Activated T-cell treated with anti-CD3 and anti-CD28 coated beads for 4 hours (primary cell): ENCODE measurements around the gene PIK3R1.

Experiments used
- DNase-seq: peaks from one replicate; pipeline ENCODE4 v3.0.0-alpha.2; 2020

The PIK3R1 gene

DNA sequence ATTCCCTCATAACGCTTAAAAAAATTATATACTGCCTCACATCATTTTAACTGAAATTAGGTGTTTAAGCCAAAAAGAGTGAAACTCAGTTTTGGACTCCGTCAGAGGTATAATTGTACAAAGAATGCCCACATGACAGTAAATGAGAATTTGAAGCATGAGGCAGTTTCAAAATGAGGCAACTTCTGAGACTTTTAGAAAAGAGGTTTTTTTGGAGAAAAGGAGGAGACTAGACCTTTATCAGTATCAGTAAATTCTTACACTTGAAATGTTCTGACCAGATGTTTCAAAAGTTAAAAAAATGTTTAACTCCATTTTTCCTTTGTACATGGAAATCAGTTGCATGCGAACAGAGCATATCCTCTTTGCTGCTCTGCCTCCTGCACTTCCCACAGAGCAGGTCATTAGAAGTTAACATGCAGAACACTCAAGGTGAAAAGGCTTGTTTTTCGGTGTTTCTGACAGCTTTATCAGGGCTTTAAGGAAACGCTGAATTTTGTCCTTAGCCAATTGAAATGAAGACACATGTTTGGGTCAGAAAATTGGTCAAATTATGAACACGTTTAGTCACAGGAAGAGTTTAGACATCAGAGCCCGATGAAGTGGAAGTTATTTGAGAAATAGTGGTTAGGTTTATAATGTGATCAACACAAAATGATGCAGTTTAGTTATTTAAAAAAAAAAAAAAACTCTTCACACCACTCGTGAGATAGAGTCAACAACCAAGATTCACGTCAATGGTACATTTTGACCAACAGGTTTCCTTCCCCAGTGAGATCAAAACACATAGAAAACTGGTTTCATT lies 59.5 kb downstream of the PIK3R1 start:
- DNase-seq, result no peak

- DNase-seq, result no peak
These were observed 61.2 kb downstream of the PIK3R1 start for GRCh38 chr5:68276740-68277139.

- no peak for DNase-seq
These were observed 61.9 kb downstream of the PIK3R1 start for GRCh38 chr5:68277431-68277830.

DNA sequence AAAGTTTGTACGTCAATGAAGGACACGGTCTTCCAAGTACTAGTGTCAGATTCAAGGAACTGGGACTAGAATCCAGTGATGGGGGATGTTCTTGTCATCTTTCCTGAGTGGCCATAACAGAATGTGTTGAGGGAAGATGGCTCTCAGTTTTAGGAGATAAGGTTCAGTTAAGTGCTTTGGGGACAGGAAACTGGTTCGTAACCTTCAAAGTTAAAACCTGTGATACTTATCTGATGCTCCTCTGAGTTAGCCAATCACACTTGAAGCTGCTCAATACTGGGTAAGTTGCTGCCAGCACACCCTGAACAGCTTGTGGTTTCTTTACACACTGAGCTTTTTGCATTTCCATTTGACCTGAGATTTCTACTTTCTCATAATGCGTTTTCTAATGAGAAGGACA lies 64.4 kb downstream of the PIK3R1 start:
- no peak for DNase-seq

DNA sequence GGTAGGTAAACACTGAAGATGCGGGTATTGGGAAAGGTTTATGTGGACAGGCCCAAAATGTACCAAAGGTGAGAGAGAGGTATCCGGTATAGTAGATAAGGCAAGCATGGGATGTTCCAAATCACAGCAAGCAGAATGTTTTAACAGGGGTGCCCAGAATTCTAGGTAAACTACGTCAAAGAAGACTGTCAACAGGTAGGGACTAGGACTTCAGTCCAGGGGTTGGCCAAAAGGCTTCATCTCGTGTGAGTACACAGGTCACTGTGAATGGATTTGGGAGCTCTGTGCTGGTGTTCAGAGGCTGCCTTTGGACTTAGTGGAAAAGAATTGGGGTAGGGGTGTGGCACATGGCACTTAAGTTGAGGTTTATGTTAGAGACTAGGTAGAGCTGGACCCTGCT lies 66.4 kb downstream of the PIK3R1 start:
- no peak for DNase-seq

DNA sequence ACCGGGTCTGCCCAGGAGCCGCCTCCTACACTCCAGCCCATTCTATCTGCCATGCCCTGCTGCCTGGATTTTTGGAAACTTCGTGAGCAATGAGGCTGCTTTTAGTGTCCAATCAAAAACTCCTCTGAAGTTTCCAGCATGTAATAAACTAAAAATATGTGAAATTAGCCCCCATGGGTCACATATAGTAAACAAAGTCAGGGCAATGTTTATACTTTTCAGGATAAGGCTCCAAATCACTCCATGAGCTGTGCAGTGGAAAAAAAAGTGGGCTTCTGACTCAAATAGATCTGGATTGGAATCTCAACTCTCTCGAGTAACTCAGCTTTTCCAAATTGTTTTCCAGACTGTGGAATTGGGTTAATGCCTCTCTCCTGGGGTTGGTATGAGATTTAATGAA lies 68.2 kb downstream of the PIK3R1 start:
- no peak for DNase-seq

DNA sequence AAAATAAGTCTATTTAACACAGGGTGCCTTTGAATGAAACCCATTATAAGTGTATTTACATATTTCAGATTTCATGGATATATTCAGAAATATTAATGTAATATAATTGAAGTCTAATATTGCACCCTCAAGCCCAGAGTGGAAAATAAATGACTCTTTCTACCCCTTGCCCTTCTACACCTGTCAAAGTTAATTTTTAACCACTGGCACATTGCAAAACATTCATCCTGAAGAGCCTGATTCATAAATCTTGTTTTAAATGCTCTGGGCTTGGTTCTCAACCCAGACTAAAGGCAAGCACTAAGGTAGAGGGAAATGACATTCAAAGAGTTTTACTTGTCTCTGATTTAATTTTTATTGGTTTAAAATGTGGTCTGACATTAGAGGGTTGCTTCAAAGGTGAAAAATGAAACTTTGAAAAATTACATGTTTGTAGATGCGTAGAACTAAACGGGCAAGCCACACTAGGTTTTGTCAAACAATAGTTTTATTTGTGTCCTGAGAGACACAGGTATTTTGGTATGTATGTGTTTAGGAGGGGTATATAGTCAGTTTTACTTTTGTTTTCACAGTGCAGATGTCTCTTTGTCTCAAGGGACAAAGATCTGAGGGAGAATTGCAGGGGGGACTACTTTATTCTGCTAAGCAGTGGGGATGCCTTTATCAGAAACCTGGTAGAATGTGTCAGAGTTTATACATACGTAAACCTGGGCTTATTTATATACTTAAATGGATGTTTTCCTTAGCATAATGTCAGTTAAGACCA lies 69.7 kb downstream of the PIK3R1 start:
- no peak for DNase-seq

DNA sequence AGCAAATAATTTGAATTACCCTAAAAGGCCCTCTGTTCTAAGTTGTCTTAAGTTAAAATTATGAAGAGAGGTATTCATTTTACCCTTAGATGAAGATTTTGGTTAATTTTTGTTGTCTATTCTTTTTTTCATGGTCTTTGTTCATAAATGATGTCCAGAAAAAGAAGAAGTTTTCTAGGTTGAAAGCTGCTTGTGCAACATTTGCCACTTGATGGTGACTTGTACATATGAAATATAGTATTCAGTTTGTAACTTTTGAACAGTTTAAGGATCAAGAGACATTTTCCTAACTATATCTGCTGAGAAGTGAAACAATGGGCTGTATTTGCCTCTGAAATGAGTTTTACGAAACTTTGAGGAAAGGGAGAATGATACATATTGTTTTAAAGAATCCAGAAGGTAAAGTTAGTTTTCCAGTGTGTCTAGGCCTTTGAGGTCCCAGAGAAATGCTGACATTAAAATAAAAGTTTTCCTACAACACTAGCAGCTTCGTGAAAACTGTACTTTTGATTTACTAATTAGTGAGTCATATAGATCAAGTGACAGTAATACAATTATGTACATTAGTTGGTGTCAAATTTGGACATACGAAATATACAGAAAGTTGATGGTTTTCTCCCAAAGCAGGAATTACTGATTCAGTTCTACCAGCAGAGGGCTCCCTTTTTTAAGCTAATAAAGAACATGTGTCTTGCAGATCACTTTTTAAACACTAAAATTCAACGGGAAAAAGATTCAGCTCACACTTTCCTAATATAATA lies 70.5 kb downstream of the PIK3R1 start:
- no peak for DNase-seq

DNA sequence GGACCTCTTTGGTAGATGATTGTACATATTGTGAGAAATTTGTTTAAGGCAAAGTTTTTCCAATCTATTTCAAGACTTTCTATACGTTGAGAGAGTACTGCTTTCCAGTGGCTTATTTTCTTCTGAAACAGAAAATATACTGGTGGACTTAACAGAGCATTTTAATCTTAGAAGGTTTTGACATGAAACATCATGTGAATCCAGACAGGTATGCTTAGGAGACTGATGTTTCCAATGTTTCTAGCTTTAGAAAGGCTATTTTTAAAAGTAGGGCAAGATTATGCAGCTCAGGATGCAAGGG lies 71.0 kb downstream of the PIK3R1 start:
- DNase-seq, result no peak

DNA sequence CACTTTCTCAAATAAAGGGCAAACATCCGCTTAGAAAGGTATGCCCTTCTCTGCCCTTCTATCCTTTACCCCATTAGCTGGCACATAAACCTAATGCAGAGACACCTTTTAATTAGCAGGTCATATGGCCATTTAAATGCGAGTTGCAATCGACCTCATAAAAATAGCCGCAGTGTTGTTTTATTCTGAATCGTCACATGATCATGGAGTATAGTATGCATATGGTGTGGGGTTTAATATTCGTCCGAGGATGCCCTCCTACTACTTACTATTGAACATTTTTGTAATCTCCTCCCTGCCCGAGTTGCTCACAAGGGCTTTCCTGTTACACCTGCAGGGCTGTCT lies 72.0 kb downstream of the PIK3R1 start:
- DNase-seq, result no peak

DNA sequence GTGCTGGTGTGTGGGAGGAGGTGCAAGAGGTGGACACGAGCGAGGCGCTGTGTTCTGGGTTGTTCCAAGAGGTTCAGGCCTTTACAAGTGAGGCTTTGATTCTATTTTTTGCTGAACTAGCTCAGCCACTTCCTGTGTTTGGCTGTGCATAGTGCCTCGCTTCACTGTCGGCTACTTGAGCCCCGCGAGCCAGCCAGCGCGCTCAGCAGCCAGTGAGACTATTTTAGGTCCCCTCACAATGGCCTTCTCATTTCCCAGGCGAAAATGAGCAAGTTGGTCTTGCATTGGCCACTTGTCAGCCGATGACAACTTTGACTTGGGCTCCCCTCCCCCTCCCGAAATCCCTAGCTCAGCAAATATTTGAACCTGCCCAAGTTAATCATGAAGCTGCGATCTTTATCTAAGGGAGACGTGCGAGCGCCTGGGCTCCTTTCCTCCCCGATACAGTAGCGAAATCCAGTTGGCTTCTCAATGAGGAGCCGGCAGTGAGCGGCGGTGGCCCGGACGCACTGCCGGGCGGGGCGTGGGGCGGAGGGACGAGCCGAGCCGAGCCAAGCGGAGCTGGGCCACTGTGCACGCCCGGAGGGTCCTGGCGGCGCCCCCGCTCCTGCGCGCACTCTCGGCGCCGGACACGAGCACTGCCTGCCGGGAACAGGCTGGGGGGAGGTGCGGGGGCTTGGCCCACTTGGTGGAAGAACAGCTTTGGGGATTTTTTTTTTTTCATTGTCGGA lies 72.6 kb downstream of the PIK3R1 start:
- DNase-seq, result peak; percentile 22

DNA sequence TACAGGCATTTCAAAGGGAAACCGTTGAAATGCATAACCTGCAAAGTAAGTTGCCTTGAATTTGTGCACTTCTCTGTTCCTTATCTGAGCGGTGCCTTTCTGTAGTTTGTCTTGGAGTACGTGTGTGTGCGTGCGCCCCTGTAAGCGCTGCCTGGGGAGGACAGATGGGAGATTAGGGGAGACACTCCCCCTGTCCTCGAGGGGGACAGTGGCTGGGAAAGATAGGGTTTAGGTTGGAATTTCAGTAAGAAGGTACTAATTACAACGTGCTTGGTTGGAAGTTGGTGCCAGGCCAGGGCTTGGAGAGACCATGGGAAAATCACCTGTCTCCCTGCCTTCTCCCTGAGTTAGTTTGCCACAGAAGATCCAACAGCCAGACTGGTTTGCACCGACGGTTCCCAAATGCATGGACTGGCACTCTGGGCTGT lies 73.2 kb downstream of the PIK3R1 start:
- no peak for DNase-seq

DNA sequence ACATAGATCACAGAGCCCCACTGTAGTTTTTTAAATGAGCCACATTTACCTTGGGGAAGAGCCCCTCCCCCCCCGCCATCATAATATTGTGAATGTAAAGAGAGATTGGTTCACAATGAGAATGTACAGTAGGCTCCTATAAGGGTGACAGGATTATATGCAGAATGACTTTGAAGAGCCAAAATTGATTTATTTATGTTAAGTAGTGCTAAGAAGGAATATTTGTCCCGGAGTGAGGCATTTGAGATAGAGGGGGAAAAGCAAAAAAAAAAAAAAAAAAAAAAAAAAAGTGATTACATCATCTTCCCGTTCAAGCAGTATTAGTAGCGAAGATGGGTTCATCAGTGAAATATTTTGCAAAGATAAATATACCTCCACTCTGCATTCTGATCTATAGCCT lies 73.9 kb downstream of the PIK3R1 start:
- no peak for DNase-seq

DNA sequence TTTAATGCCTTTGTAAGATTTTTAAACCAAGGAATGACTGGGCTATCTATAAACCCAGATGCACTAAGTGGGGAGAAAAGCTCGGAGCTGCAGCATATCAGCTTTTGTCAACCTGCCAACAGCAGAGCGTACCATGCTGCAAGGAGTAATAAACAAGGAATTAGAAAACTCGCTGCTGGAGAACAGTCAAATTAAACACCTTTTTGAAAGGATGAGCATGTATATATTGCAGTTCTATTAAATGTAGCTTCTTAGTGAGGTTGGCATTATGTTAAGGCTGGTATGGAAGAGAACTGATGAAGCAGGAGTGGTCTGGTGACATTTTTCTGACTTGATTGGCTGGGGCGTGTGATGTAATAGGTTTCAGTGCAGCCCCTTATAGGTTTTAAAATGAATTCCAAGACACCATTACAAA lies 74.7 kb downstream of the PIK3R1 start:
- DNase-seq, result no peak

GRCh38 chr5:68290847-68291246 lies 75.3 kb downstream of the PIK3R1 start:
- no peak for DNase-seq

DNA sequence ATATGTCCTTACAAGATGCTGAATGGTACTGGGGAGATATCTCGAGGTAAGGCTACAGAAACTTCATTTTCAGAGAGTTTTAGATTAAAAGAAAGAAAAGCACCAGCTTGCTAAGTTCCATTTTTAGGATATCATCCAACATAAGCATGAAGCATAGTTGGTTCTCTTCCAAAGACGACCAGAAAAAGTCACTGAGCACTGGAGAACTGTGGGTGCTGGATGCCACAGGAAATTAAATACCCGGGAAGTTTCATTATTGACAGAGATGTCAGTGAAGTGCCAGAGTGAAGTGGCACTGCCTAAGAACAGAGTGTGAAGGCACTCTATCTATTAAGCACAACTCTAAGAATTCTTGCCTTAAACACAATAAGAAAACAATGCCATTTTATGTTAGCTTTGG lies 76.8 kb downstream of the PIK3R1 start:
- DNase-seq, result no peak

DNA sequence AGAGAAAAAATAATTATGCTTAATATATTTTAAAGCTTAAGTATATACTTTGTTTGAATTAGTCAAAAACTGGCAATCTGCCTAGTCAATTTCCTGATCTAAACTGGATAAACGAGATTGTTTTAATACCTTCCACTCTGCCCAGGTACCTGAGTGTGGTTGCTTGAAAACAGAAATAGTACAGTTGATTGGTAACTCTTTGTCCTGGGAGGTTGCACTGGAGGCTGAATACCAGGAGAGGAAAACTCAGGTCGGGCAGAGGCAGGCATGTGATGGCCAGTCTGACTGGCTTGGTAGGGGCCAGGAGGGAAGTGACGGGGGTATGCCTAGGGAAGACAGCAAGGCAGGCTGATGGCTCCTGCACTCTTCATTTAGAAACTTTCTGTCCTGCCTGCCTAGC lies 80.2 kb downstream of the PIK3R1 start:
- no peak for DNase-seq

GRCh38 chr5:68296895-68297294 lies 81.3 kb downstream of the PIK3R1 start:
- DNase-seq, result no peak

GRCh38 chr5:68297656-68298055 lies 82.1 kb downstream of the PIK3R1 start:
- no peak for DNase-seq

GRCh38 chr5:68298479-68298878 lies 82.9 kb downstream of the PIK3R1 start:
- no peak for DNase-seq

GRCh38 chr5:68299105-68299504 lies 83.5 kb downstream of the PIK3R1 start:
- no peak for DNase-seq

DNA sequence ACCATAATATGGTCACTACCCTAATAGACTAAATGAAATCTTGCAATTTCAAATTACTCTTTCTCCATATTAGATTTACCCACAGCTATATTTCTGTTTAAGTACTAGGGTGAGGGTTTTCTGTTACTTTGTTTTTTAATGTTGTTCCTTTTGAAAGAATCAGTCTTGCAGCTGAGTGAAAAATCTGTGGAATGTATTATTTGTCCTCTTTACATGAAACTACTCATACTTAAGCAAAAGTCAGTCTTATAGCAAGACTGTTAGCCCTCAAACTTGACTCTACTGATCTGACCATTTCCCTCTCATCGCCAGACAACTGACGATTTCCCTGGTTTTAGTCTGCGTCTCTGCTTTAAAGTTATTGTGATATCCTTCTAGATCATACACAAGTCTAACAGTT lies 84.0 kb downstream of the PIK3R1 start:
- DNase-seq, result no peak

DNA sequence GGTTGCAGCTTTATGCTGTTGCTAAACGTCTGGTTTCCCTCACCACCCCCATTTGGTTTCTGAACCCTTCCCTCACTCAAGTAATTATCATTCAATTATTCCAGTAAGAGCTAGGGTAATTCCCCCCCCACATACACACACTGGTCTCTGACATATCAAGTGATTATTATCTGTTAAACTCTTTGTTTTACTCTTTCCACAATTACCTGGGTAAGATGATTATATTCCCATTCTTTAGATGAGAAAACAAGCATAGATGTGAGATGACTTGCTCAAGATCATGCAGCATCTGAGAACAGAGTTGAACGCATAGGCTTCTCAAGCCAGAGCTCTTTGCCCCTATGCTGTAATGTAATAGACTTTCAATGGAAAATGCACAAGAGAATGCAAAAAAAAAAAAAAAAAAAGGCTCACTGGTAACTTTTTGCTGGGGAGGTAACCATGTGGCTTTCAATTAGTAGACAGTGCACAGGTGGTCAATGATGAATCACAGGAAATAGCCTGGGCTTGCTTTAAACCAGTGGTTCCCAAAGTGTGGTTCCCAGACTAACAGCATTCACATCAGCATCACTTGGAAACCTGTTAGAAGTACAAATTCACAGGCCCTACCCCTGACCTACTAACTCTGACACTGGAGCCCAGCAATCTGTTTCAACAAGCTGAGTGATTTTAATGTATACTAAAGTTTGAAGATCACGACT lies 87.6 kb downstream of the PIK3R1 start:
- no peak for DNase-seq
